ENCODE data around the gene ACP4.
A peak's percentile ranks its signal among the peaks of the same experiment; 100 is the strongest.

Gene ACP4

DNA sequence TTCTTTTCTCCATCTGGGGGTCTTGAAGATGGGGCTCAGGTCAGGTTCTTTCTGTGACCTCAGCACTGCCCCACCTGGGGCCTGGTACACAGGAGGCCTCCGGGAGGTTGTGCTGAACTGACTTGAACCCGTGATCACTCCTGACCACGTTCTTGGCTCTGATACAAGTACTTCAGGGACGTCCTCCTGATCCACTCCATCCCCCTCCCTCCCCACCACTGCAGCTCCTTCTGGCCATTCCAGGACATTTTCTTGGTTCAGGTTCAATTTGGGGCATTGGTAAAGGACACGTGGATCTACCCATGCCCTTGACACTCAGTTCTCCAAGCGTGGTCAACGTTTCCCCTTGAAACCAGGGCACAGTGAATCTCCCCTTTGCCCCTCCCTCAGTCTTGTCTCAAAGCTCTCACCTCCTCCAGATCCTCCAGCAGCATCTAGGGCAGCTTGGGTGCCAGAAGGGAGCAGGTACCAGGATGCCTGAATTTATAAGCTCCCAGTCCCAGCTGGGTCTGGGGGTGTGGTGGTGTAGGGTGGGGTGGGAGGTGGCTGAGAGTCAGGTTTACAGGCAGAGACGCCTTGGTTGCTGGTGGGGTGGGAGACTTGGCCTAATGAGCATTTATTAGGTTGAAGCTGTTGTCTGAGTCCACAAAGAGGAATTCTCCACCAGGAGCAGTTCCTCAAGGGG lies 43.0 kb downstream of the ACP4 start, which contains the start of gene KLK15:
Gene KLK15 (minus strand): TSS at position 458 of the 685 bp plus-strand sequence. CDS start 2,082 bp downstream, outside the sequence.
- Histone ChIP-seq H3K27me3 (replicated peaks; ENCODE audit: control insufficient read depth, insufficient read depth, low read length, poor library complexity, severe bottlenecking) (peaks cover 4% of the 10 kb centered on the region), H3K9me3 (ENCODE audit: control insufficient read depth, low read length) (no peaks in the 10 kb centered on the region), H3K4me3 (ENCODE audit: insufficient read depth, low read depth, low read length, poor library complexity, severe bottlenecking) (no peak within 1 kb of the TSS), H3K4me1 (ENCODE audit: control insufficient read depth, insufficient read depth, low read length, poor library complexity, severe bottlenecking) (peaks cover 4% of the 10 kb centered on the region), H3K27ac (ENCODE audit: insufficient read depth, low read length, poor library complexity, severe bottlenecking) (no peak within 1 kb of the TSS), H3K36me3 (ENCODE audit: control insufficient read depth, insufficient read depth, low read length) (no peaks in the 10 kb centered on the region)
- no peak for DNase-seq

DNA sequence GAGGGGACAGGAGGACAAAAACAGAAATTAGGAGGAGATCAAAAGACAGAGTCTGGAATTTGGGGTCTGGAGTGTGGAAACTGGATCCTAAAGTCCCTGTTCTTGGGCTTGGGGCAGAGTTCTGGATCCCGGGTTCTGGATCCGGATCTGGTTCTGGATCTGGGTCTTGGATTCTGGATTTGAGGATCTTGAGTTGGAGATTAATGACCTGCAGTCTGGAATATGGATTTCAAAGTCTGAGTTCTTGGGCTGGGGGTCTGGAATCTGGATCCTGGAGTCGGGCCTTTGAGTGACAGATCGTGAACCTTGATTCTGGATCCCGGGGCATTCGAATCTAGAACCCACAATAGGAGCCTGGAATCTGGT lies 43.6 kb downstream of the ACP4 start:
- Histone ChIP-seq H3K27me3 (replicated peaks; ENCODE audit: control insufficient read depth, insufficient read depth, low read length, poor library complexity, severe bottlenecking) (peaks cover 4% of the 10 kb centered on the region), H3K4me1 (ENCODE audit: control insufficient read depth, insufficient read depth, low read length, poor library complexity, severe bottlenecking) (peaks cover 4% of the 10 kb centered on the region), H3K27ac (ENCODE audit: insufficient read depth, low read length, poor library complexity, severe bottlenecking) (no peak overlapping the region), H3K4me3 (ENCODE audit: insufficient read depth, low read depth, low read length, poor library complexity, severe bottlenecking) (no peak overlapping the region), H3K36me3 (ENCODE audit: control insufficient read depth, insufficient read depth, low read length) (no peaks in the 10 kb centered on the region), H3K9me3 (ENCODE audit: control insufficient read depth, low read length) (no peaks in the 10 kb centered on the region)
- no peak for DNase-seq

DNA sequence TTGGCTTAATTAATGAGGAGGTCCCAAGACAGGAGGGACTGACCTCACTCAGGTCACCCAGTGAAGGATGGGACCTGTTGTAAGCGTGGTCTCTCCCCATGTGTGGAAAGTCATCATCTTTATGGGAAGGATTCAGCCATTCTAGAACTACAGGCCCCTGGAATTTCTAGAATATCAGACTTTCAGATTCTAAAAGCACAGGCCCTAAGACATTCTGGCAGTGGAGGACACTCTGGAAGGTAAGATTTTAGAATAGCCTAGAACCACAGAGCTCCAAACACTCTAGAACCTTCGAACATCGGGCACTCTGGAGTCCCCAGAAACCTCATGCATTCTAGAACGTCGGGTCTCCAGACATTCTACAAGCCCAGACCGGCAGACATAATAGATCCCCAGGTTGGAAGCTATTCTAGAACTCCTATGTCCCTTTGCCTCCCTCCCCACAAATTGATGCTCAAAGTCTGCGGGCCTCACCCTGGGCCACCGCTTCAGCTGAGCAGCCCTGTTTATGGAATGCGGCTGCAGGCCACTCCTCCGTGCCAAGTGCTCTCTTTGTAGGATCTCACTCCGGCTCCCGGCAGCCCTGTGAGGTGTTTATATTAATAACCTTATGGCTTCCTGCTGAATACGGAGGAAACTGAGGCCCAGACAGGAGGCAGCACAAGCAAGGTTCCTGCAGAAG lies 45.0 kb downstream of the ACP4 start:
- Histone ChIP-seq H3K27ac (ENCODE audit: insufficient read depth, low read length, poor library complexity, severe bottlenecking) (no peak overlapping the region), H3K27me3 (replicated peaks; ENCODE audit: control insufficient read depth, insufficient read depth, low read length, poor library complexity, severe bottlenecking) (peaks cover 4% of the 10 kb centered on the region), H3K4me3 (ENCODE audit: insufficient read depth, low read depth, low read length, poor library complexity, severe bottlenecking) (peak overlapping the region; percentile 52), H3K36me3 (ENCODE audit: control insufficient read depth, insufficient read depth, low read length) (no peaks in the 10 kb centered on the region), H3K9me3 (ENCODE audit: control insufficient read depth, low read length) (no peaks in the 10 kb centered on the region), H3K4me1 (ENCODE audit: control insufficient read depth, insufficient read depth, low read length, poor library complexity, severe bottlenecking) (peaks cover 4% of the 10 kb centered on the region)
- no peak for DNase-seq

DNA sequence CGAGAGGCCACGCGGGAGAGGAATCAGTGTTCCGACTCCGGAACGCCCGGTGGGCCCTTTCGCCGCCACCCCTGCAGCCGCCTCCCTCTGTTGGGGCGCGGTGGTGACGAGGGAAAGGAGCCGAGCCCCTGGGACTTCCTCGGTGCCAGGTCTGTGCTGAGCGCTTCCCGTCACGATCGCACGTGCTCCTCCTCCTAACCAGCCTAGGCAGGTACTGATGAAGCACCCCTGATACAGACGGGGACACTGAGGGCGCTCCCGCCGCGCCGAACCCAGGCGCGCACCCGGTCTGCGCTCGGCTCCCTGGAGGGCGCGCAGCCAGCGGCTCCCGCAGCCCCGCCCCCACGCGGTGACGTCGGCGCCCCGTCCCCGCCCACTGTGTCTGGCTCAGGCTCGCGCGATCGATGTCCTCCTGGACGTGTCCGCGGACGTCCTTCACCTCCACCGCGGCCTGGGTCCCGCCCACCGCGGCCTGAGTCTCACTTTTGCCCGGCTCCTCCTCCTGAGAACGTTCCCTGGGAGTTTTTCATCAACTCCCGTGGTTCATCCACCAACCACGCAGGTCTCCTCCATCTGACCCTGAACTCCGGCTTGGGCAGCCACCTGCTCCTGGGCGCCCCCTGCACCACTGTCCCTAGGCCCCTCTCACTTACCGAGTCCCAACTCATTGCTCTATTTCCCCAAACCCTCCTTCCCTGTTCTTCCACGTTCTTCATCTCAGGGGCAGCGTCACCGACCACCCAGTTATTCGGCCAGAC lies 45.7 kb downstream of the ACP4 start:
- peak; percentile 23 to 36 (median 28) for DNase-seq
- Histone ChIP-seq H3K9me3 (ENCODE audit: control insufficient read depth, low read length) (no peaks in the 10 kb centered on the region), H3K4me1 (ENCODE audit: control insufficient read depth, insufficient read depth, low read length, poor library complexity, severe bottlenecking) (peaks cover 4% of the 10 kb centered on the region), H3K4me3 (ENCODE audit: insufficient read depth, low read depth, low read length, poor library complexity, severe bottlenecking) (peak overlapping the region; percentile 52), H3K36me3 (ENCODE audit: control insufficient read depth, insufficient read depth, low read length) (no peaks in the 10 kb centered on the region), H3K27ac (ENCODE audit: insufficient read depth, low read length, poor library complexity, severe bottlenecking) (no peak overlapping the region), H3K27me3 (replicated peaks; ENCODE audit: control insufficient read depth, insufficient read depth, low read length, poor library complexity, severe bottlenecking) (peaks cover 4% of the 10 kb centered on the region)

DNA sequence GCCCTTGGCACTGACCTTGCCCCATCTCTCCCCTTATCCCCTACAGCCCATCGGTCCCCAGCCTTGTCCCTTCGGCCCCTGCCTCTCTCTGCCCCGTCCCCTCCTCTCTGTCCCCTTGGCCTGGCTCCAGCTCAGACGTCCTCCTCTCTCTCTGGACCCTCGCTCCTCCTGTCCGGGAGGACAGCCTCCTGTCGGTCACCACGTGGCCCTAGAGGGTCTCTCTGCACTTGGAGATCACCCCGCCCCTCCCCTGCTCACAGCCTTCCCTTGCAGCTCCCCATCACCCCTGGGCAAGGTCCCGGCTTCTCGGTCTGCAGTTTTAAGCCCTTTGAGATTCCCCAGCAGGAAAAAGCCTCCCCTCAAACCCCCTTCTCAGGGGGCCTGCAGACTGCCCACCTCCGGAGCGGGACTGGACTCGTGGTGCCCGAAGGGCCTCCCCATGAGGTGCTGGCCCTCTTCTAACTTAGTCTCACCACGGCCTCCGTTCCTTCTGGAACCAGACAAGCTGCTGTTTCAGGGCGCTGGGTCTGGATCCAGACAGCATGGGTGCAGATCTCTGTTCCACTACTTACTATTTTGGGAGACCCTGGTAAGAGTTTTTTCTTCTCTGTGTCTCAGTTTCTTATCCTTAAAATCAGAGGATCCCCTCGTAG lies 46.5 kb downstream of the ACP4 start:
- Histone ChIP-seq H3K36me3 (ENCODE audit: control insufficient read depth, insufficient read depth, low read length) (no peaks in the 10 kb centered on the region), H3K9me3 (ENCODE audit: control insufficient read depth, low read length) (no peaks in the 10 kb centered on the region), H3K4me3 (ENCODE audit: insufficient read depth, low read depth, low read length, poor library complexity, severe bottlenecking) (no peak overlapping the region), H3K27me3 (replicated peaks; ENCODE audit: control insufficient read depth, insufficient read depth, low read length, poor library complexity, severe bottlenecking) (peaks cover 4% of the 10 kb centered on the region), H3K4me1 (ENCODE audit: control insufficient read depth, insufficient read depth, low read length, poor library complexity, severe bottlenecking) (peaks cover 4% of the 10 kb centered on the region), H3K27ac (ENCODE audit: insufficient read depth, low read length, poor library complexity, severe bottlenecking) (no peak overlapping the region)
- DNase-seq = no peak

DNA sequence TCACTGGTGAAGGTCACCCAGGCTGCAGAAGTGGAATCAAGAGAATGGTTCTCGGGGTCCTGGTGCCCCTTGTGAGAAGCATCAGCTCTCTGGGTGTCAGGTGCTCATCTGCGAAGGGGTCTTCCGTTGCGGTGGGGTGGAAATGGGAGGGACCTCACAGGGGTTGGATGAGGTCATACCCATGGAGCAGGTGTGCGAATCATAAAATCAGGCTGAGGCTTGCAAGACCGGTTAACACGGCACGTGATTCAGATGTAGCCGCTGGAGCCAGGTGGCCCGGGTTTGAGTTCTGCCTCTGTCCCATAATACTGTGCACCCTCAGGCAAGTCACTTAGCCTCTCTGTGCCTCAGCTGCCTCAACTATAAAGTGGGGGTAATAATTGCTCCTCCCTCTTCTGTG lies 47.1 kb downstream of the ACP4 start:
- Histone ChIP-seq H3K4me1 (ENCODE audit: control insufficient read depth, insufficient read depth, low read length, poor library complexity, severe bottlenecking) (peaks cover 4% of the 10 kb centered on the region), H3K27ac (ENCODE audit: insufficient read depth, low read length, poor library complexity, severe bottlenecking) (no peak overlapping the region), H3K4me3 (ENCODE audit: insufficient read depth, low read depth, low read length, poor library complexity, severe bottlenecking) (no peak overlapping the region), H3K36me3 (ENCODE audit: control insufficient read depth, insufficient read depth, low read length) (no peaks in the 10 kb centered on the region), H3K9me3 (ENCODE audit: control insufficient read depth, low read length) (no peaks in the 10 kb centered on the region), H3K27me3 (replicated peaks; ENCODE audit: control insufficient read depth, insufficient read depth, low read length, poor library complexity, severe bottlenecking) (peaks cover 4% of the 10 kb centered on the region)
- no peak for DNase-seq

DNA sequence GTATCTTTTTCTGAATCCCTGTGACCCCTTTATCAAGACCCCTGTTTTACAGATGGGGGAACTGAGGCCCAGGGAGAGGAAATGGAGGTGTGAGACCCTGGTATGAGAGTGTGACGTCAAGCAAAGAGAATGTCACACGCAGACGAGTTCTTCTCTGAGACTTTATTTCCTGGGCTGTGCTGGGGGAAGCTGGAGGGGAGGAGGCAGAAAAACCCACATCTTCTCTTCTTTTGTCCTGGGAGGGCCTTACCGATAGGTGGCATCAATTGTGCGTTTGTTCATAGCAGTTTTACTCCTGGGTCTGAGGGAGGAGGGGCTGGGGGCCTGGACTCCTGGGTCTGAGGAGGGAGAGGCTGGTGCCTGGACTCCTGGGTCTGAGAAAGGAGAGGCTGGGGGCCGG lies 48.0 kb downstream of the ACP4 start:
- Histone ChIP-seq H3K27ac (ENCODE audit: insufficient read depth, low read length, poor library complexity, severe bottlenecking) (no peak overlapping the region), H3K4me1 (ENCODE audit: control insufficient read depth, insufficient read depth, low read length, poor library complexity, severe bottlenecking) (peaks cover 4% of the 10 kb centered on the region), H3K36me3 (ENCODE audit: control insufficient read depth, insufficient read depth, low read length) (no peaks in the 10 kb centered on the region), H3K27me3 (replicated peaks; ENCODE audit: control insufficient read depth, insufficient read depth, low read length, poor library complexity, severe bottlenecking) (peaks cover 4% of the 10 kb centered on the region), H3K9me3 (ENCODE audit: control insufficient read depth, low read length) (no peaks in the 10 kb centered on the region), H3K4me3 (ENCODE audit: insufficient read depth, low read depth, low read length, poor library complexity, severe bottlenecking) (no peak overlapping the region)
- DNase-seq = no peak

DNA sequence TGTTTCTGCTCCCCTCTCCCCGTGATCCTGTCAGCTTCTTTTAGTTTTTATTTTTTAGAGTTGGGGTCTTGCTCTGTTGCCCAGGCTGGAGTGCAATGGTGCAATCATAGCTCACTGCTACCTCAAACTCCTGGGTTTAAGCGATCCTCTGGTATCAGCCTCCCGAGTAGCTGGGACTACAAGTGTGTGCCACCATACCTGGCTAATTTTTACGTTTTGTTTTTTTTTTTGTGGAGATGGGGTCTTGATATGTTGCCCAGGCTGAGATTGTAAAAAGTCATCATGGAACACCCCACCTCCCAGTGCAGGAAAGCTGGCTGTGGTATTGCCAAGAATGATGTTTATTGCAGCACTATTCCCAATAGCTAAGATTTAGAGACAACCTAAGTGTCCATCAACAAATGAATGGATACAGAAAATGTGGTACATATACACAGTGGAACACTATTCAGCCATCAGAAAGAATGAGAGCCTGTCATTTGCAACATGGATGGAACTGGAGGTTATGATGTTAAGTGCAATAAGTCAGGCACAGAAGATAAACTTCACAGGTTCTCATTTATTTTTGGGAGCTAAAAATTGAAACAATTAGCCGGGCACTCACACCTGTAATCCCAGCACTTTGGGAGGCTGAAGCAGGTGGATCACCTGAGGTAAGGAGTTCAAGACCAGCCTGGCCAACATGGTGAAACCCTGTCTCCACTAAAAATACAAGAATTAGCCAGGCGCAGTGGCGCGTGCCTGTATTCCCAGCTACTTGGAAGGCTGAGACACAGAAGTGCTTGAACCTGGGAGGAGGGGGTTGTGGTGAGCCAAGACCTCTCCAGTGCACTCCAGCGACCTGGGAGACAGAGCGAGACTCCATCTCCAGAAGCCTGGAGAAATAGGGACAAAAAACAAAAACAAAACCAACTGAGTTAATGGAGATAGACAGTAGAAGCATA lies 49.8 kb downstream of the ACP4 start:
- Histone ChIP-seq H3K4me1 (ENCODE audit: control insufficient read depth, insufficient read depth, low read length, poor library complexity, severe bottlenecking) (peaks cover 4% of the 10 kb centered on the region), H3K9me3 (ENCODE audit: control insufficient read depth, low read length) (no peaks in the 10 kb centered on the region), H3K4me3 (ENCODE audit: insufficient read depth, low read depth, low read length, poor library complexity, severe bottlenecking) (no peak overlapping the region), H3K36me3 (ENCODE audit: control insufficient read depth, insufficient read depth, low read length) (no peaks in the 10 kb centered on the region), H3K27me3 (replicated peaks; ENCODE audit: control insufficient read depth, insufficient read depth, low read length, poor library complexity, severe bottlenecking) (peaks cover 4% of the 10 kb centered on the region), H3K27ac (ENCODE audit: insufficient read depth, low read length, poor library complexity, severe bottlenecking) (no peak overlapping the region)
- DNase-seq = no peak

DNA sequence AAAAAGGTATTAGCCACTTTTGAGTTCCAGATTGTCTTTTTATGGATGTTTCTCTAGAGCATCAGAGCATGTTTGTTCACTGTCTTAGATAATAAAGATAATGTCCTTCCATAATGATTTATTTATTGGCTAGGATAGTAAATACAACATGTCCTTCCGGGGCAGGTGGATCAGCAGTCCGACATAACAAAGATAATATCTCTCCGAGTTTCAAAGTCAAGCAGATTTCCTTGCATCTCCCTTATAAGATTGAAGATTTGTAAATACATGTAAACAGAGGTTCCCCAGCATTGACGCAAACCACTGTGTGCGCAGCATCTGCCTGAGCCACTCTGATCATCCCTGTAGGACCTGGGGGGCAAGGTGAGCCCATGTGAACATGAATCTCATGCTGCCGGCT lies 51.9 kb downstream of the ACP4 start:
- no peaks in the 10 kb centered on the region for H3K9me3 ChIP-seq (ENCODE audit: control insufficient read depth, low read length)
- H3K4me1 ChIP-seq (ENCODE audit: control insufficient read depth, insufficient read depth, low read length, poor library complexity, severe bottlenecking) = no peaks in the 10 kb centered on the region
- no peak overlapping the region for H3K27ac ChIP-seq (ENCODE audit: insufficient read depth, low read length, poor library complexity, severe bottlenecking)
- peaks cover 4% of the 10 kb centered on the region for H3K27me3 ChIP-seq (replicated peaks; ENCODE audit: control insufficient read depth, insufficient read depth, low read length, poor library complexity, severe bottlenecking)
- H3K36me3 ChIP-seq (ENCODE audit: control insufficient read depth, insufficient read depth, low read length) = no peaks in the 10 kb centered on the region
- no peak overlapping the region for H3K4me3 ChIP-seq (ENCODE audit: insufficient read depth, low read depth, low read length, poor library complexity, severe bottlenecking)
- no peak for DNase-seq

Measured in effector memory CD4-positive, alpha-beta T cell (primary cell).